ENCODE results near the gene TCP10L. TPM values are rescaled to one million over a fixed set of nuclear protein-coding genes. Genes with fewer than 3 reads are reported as not detected.

The TCP10L gene
- total and polyA plus RNA-seq, 2 of the 13 experiments (the other 11 are each of a cell fraction or from before 2014, with no cell fraction given), result 0.90 to 2.4 TPM

- TF ChIP-seq ZNF639 (CRISPR knock-in tag; conservative IDR thresholded peaks at IDR 0.05) (no peak), ZNF713 (CRISPR knock-in tag; IDR thresholded peaks at IDR 0.05) (no peak), GMEB1 (CRISPR knock-in tag; IDR thresholded peaks at IDR 0.05; ENCODE audit: borderline replicate concordance) (no peak), ZFP41 (CRISPR knock-in tag; IDR thresholded peaks at IDR 0.05; ENCODE audit: borderline replicate concordance) (no peak), HIC2 (CRISPR knock-in tag; IDR thresholded peaks at IDR 0.05; ENCODE audit: low read depth) (peak; percentile 43; the same call in 1 of the 2 replicates), ASH2L (IDR thresholded peaks at IDR 0.05; ENCODE audit: insufficient read length, low read depth, low read length) (peak; percentile 54), PPARG (CRISPR knock-in tag; conservative IDR thresholded peaks at IDR 0.05) (no peak; the same call in 1 of the 2 replicates), EED (CRISPR knock-in tag; IDR thresholded peaks at IDR 0.05) (no peak), DMTF1 (CRISPR knock-in tag; IDR thresholded peaks at IDR 0.05) (no peak), NR2F2 (IDR thresholded peaks at IDR 0.05; ENCODE audit: borderline replicate concordance, low read depth) (no peak), ZNF598 (CRISPR knock-in tag; IDR thresholded peaks at IDR 0.05; ENCODE audit: borderline replicate concordance) (no peak), BCLAF1 (IDR thresholded peaks at IDR 0.05) (no peak), RERE (CRISPR knock-in tag; IDR thresholded peaks at IDR 0.05; ENCODE audit: low read depth) (no peak)
Measured at GRCh38 chr21:32597205-32597604, 11.9 kb upstream of the TCP10L start (continued).

All from HepG2 (cell line).